IMR-90 (cell line): ENCODE measurements around the gene KATNBL1. TPM values are rescaled to one million over a fixed set of nuclear protein-coding genes. Genes with fewer than 3 reads are reported as not detected.

ENCODE experiments used
- ATAC-seq: fragments of 200-7000 bp; cut with Tn5 transposase; 2 replicates; pipeline ENCODE4 v1.9.1; 2020; ENCODE audit warnings: low read depth, mild to moderate bottlenecking, moderate library complexity
- BruUV-seq: library from RNA; stranded (reverse); fragments of 400-500 nt; replicated peaks from 2 replicates; lab custom pipeline; 2021; lab: Mats Ljungman, UMichigan
- CTCF ChIA-PET: fragments of 300-600 bp; formaldehyde crosslinking; extraction: SDS; loops from one replicate; lab custom pipeline; 2021; ENCODE audit warnings: antibody characterized with exemption; lab: Yijun Ruan, JAX
- POLR2A ChIA-PET: fragments of 300-600 bp; sonication (Branson Sonifier 250); formaldehyde crosslinking; loops from one replicate; lab custom pipeline; 2022; ENCODE audit warnings: antibody characterized with exemption; ENCODE audit not compliant: unreplicated experiment; lab: Charles Lee
- DNase-seq: peaks from one replicate; pipeline ENCODE4 v3.0.0; 2013
- H2AFZ ChIP-seq: replicated peaks from 2 replicates; pipeline ENCODE3; 2013; ENCODE audit warnings: low read length, mild to moderate bottlenecking; ENCODE audit not compliant: poor library complexity
- H2AK5ac ChIP-seq: 2 replicates; pipeline ENCODE4 v1.6.1; 2013; ENCODE audit warnings: low read depth, low read length, inconsistent platforms
- H2AK9ac ChIP-seq: replicated peaks from 2 replicates; pipeline ENCODE3; 2013; ENCODE audit warnings: mild to moderate bottlenecking, low read depth, low read length, moderate library complexity; ENCODE audit not compliant: poor library complexity
- H2BK120ac ChIP-seq: 2 replicates; pipeline ENCODE4 v1.6.1; 2013; ENCODE audit warnings: low read depth, low read length, inconsistent platforms
- H2BK15ac ChIP-seq: 3 replicates; pipeline ENCODE4 v1.6.1; 2013; ENCODE audit warnings: low read depth, low read length, inconsistent platforms
- H2BK20ac ChIP-seq: 2 replicates; pipeline ENCODE4 v1.6.1; 2013; ENCODE audit warnings: low read depth, mild to moderate bottlenecking, inconsistent platforms, low read length, moderate library complexity
- H2BK5ac ChIP-seq: 2 replicates; pipeline ENCODE4 v1.6.1; 2013; ENCODE audit warnings: mild to moderate bottlenecking, low read depth, low read length, inconsistent platforms; ENCODE audit not compliant: poor library complexity, severe bottlenecking
- H3K14ac ChIP-seq: replicated peaks from 2 replicates; pipeline ENCODE4 v1.6.1; 2013; ENCODE audit warnings: low read depth, low read length, inconsistent platforms
- H3K18ac ChIP-seq: 2 replicates; pipeline ENCODE4 v1.6.1; 2013; ENCODE audit warnings: low read depth, low read length, control low read depth
- H3K23ac ChIP-seq: 2 replicates; pipeline ENCODE4 v1.6.1; 2013; ENCODE audit warnings: low read depth, low read length, inconsistent platforms
- H3K27ac ChIP-seq: 2 replicates; pipeline ENCODE4 v1.5.1; 2013; ENCODE audit warnings: mild to moderate bottlenecking, control low read depth, low read length; ENCODE audit not compliant: insufficient read depth
- H3K27me3 ChIP-seq: 2 replicates; pipeline ENCODE4 v1.6.1; 2013; ENCODE audit warnings: low read length; ENCODE audit not compliant: control insufficient read depth, insufficient read depth
- H3K36me3 ChIP-seq: 2 replicates; pipeline ENCODE4 v1.6.1; 2013; ENCODE audit warnings: low read length, mixed read lengths; ENCODE audit not compliant: control insufficient read depth, insufficient read depth
- H3K4ac ChIP-seq: 2 replicates; pipeline ENCODE4 v1.6.1; 2013; ENCODE audit warnings: low read depth, low read length, inconsistent platforms
- H3K4me1 ChIP-seq: 2 replicates; pipeline ENCODE4 v1.6.1; 2013; ENCODE audit warnings: low read length, mixed read lengths; ENCODE audit not compliant: control insufficient read depth, insufficient read depth
- H3K4me2 ChIP-seq: 2 replicates; pipeline ENCODE4 v1.6.1; 2013; ENCODE audit warnings: low read depth, mild to moderate bottlenecking, control low read depth, low read length, moderate library complexity
- H3K4me3 ChIP-seq: 2 replicates; pipeline ENCODE4 v1.5.1; 2013; ENCODE audit warnings: low read depth, mild to moderate bottlenecking, control low read depth, low read length, moderate library complexity; ENCODE audit not compliant: insufficient read depth
- H3K56ac ChIP-seq: 2 replicates; pipeline ENCODE4 v1.6.1; 2013; ENCODE audit warnings: low read length, inconsistent platforms; ENCODE audit not compliant: insufficient read depth; ENCODE audit errors: extremely low read depth
- H3K79me1 ChIP-seq, 2 experiments: 2 replicates each; pipeline ENCODE4 v1.6.1; 2013; ENCODE audit warnings: low read length in 2 of 2, inconsistent platforms in 1 of 2, low read depth in 1 of 2
- H3K9ac ChIP-seq: 2 replicates; pipeline ENCODE4 v1.6.1; 2013; ENCODE audit warnings: low read depth, low read length, control low read depth
- H3K9me1 ChIP-seq: 2 replicates; pipeline ENCODE4 v1.6.1; 2013; ENCODE audit warnings: low read length, inconsistent platforms; ENCODE audit not compliant: insufficient read depth
- H3K9me3 ChIP-seq: 2 replicates; pipeline ENCODE4 v1.6.1; 2013; ENCODE audit warnings: low read length; ENCODE audit not compliant: control insufficient read depth, insufficient read depth
- H4K20me1 ChIP-seq: 2 replicates; pipeline ENCODE4 v1.6.1; 2013; ENCODE audit warnings: low read length, inconsistent platforms; ENCODE audit not compliant: insufficient read depth
- H4K5ac ChIP-seq: 2 replicates; pipeline ENCODE4 v1.6.1; 2013; ENCODE audit warnings: mild to moderate bottlenecking, low read depth, low read length, control low read depth
- H4K8ac ChIP-seq, 2 experiments: 2 replicates each; pipeline ENCODE4 v1.6.1; 2013; ENCODE audit warnings: low read depth in 2 of 2, low read length in 2 of 2, control low read depth in 1 of 2, inconsistent platforms in 1 of 2
- H4K91ac ChIP-seq: 2 replicates; pipeline ENCODE4 v1.6.1; 2013; ENCODE audit warnings: low read depth, low read length, inconsistent platforms; ENCODE audit not compliant: insufficient read depth
- BHLHE40 ChIP-seq: fragments of 150-350 bp; IDR thresholded peaks from 2 replicates; pipeline ENCODE4 v1.6.1; 2016; ENCODE audit warnings: mild to moderate bottlenecking, low read depth, low read length
- CEBPB ChIP-seq: IDR thresholded peaks from 2 replicates; pipeline ENCODE4 v1.6.1; 2012; ENCODE audit warnings: low read depth, low read length, improper control_type of control experiment
- CHD1 ChIP-seq: IDR thresholded peaks from 2 replicates; pipeline ENCODE4 v1.6.1; 2012; ENCODE audit warnings: low read depth, low read length, improper control_type of control experiment
- MAFK ChIP-seq: IDR thresholded peaks from 2 replicates; pipeline ENCODE4 v1.6.1; 2012; ENCODE audit warnings: low read depth, low read length, improper control_type of control experiment
- MXI1 ChIP-seq: IDR thresholded peaks from 2 replicates; pipeline ENCODE4 v1.6.1; 2012; ENCODE audit warnings: low read depth, mild to moderate bottlenecking, low read length, moderate library complexity, borderline replicate concordance
- POLR2A ChIP-seq: IDR thresholded peaks from 2 replicates; pipeline ENCODE4 v1.6.1; 2012; ENCODE audit warnings: mild to moderate bottlenecking, low read depth, low read length
- RAD21 ChIP-seq: IDR thresholded peaks from 2 replicates; pipeline ENCODE4 v1.6.1; 2012; ENCODE audit warnings: low read length, improper control_type of control experiment
- RCOR1 ChIP-seq: IDR thresholded peaks from 2 replicates; pipeline ENCODE4 v1.6.1; 2012; ENCODE audit warnings: mild to moderate bottlenecking, low read length, improper control_type of control experiment; ENCODE audit not compliant: insufficient replicate concordance
- WGBS, 2 experiments: methylation state at CpG; one replicate each; pipeline versions ENCODE4 v1.1.5 to v1.1.7; 2013; ENCODE audit warnings: missing lambda C conversion rate in 2 of 2; ENCODE audit not compliant: insufficient read length in 1 of 2; ENCODE audit errors: extremely low coverage in 2 of 2; 5-methylcytosine and 5-hydroxymethylcytosine counted together
- dilution Hi-C: fragments of 300-500 bp; cut with HindIII; formaldehyde crosslinking; loops from one replicate; pipeline ENCODE4 v1.14.3; 2018; ENCODE audit warnings: low sequenced_read_pairs; ENCODE audit not compliant: unreplicated experiment
- in situ Hi-C: fragments of 300-500 bp; cut with MboI; formaldehyde crosslinking; loops from 3 replicates; pipeline ENCODE4 v1.14.3; 2019; ENCODE audit warnings: low sequenced_read_pairs, inconsistent platforms, mixed read lengths
- intact Hi-C: fragments of 100-400 bp; cut with micrococcal nuclease; formaldehyde crosslinking; loops from 2 replicates; pipeline ENCODE4 v1.10.0; 2022
- polyA plus RNA-seq, 3 experiments: library from polyadenylated mRNA; depleted of rRNA; stranded (reverse); fragments of >200 nt; gene quantifications; 2 replicates each; pipeline ENCODE4 v1.2.3, GENCODE V29; 2012; ENCODE audit warnings: low replicate concordance in 1 of 3
- total RNA-seq: library from RNA; depleted of rRNA; stranded (reverse); fragments of >200 nt; gene quantifications from 2 replicates; pipeline ENCODE4 v1.2.3, GENCODE V29; 2012
- TF ChIP-seq, protein P1 (sequence below): conservative IDR thresholded peaks from 2 replicates; pipeline ENCODE4 v1.5.1; 2012; ENCODE audit warnings: mild to moderate bottlenecking, low read depth, low read length, improper control_type of control experiment

KATNBL1 gene
- total and polyA plus RNA-seq, 2 of the 4 experiments (the other 2 are of a cell fraction), result 17.1 to 24.0 TPM

DNA sequence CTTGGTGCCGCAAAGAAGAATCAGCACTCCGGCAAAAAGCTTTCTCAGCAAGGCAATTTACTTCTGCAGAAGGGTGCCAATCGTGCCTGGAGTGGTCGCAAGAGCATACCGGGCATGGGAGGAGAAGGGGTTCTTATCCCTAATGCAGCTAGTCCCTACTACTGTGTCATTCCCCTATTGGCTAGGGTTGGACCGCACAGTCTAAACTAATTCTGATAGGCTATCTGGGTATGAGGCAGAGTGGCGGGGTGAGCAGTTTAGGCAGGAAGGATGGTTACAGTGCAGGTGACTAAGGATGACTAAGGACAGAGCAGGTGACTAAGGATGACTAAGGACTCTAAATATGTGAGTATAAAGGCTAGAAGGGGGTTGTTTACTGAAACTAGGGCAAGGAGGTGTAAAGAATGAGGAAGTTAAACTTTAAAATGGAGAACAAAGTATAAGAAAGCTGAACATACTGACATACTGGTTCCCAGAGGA, 55.1 kb downstream of the KATNBL1 start:
- no peak overlapping the region for H3K56ac ChIP-seq
- no peak overlapping the region for H2BK120ac ChIP-seq
- no peak overlapping the region for H3K4me2 ChIP-seq
- H4K91ac ChIP-seq, result no peak overlapping the region
- H2AFZ ChIP-seq, result no peak overlapping the region
- ChIA-PET POLR2A (no interaction called here), CTCF (interaction anchor here (0.7 kb wide), 1 partner anchor 69 kb away, joined by 5 read pairs; no protein-coding TSS in a partner anchor)
- H3K4me3 ChIP-seq, result no peak overlapping the region
- DNase-seq (peak; percentile 49), ATAC-seq (no peak)
- no peak overlapping the region for H3K23ac ChIP-seq
- peaks cover 15% of the 10 kb centered on the region for H3K9me3 ChIP-seq
- peaks cover 4 to 17% of the 10 kb centered on the region in 2 experiments; a peak in 3 of 4 replicates for H3K79me1 ChIP-seq
- no peaks in the 10 kb centered on the region for H3K9me1 ChIP-seq
- H3K4me1 ChIP-seq, result no peaks in the 10 kb centered on the region
- peak overlapping the region; percentile 84 for H2BK5ac ChIP-seq
- no peak overlapping the region for H3K18ac ChIP-seq
- H3K4ac ChIP-seq, result no peak overlapping the region
- no peak overlapping the region for H3K14ac ChIP-seq
- H4K20me1 ChIP-seq, result no peaks in the 10 kb centered on the region
- no peak overlapping the region for H4K5ac ChIP-seq
- no peak overlapping the region for H2BK15ac ChIP-seq
- dilution Hi-C loops (no loop called here), in situ Hi-C loops (no loop called here), intact Hi-C loops (no loop called here)
- H3K36me3 ChIP-seq, result peaks cover 30% of the 10 kb centered on the region
- 100% methylated on average over 2 of the region's 7 CpGs; no CpG with 5 or more reads in 1 of the 2 experiments for WGBS, 2 experiments
- no peaks in the 10 kb centered on the region for H3K27me3 ChIP-seq
- no peak overlapping the region for H3K27ac ChIP-seq
- no peak for TF ChIP-seq BHLHE40
- no peak for TF ChIP-seq CHD1
- TF ChIP-seq CEBPB, result no peak
- TF ChIP-seq RCOR1, result no peak
- no peak for TF ChIP-seq POLR2A
- no peak for TF ChIP-seq MXI1
- no peak for TF ChIP-seq MAFK
- TF ChIP-seq RAD21, result no peak
- TF ChIP-seq, protein P1, sequence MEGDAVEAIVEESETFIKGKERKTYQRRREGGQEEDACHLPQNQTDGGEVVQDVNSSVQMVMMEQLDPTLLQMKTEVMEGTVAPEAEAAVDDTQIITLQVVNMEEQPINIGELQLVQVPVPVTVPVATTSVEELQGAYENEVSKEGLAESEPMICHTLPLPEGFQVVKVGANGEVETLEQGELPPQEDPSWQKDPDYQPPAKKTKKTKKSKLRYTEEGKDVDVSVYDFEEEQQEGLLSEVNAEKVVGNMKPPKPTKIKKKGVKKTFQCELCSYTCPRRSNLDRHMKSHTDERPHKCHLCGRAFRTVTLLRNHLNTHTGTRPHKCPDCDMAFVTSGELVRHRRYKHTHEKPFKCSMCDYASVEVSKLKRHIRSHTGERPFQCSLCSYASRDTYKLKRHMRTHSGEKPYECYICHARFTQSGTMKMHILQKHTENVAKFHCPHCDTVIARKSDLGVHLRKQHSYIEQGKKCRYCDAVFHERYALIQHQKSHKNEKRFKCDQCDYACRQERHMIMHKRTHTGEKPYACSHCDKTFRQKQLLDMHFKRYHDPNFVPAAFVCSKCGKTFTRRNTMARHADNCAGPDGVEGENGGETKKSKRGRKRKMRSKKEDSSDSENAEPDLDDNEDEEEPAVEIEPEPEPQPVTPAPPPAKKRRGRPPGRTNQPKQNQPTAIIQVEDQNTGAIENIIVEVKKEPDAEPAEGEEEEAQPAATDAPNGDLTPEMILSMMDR, result no peak
- no peak overlapping the region for H2BK20ac ChIP-seq
- no peak overlapping the region for H2AK5ac ChIP-seq
- BruUV-seq, result no TSS peak
- no peak overlapping the region for H2AK9ac ChIP-seq
- no peak overlapping the region for H3K9ac ChIP-seq
- no peak overlapping the region; a peak in 1 of 4 replicates for H4K8ac ChIP-seq
